ENCODE results near the gene ZNF672. TPM values are rescaled to one million over a fixed set of nuclear protein-coding genes. Genes with fewer than 3 reads are reported as not detected.

Gene ZNF672
- total RNA-seq, 1 donor from 2014 or later = 45.2 TPM

DNA sequence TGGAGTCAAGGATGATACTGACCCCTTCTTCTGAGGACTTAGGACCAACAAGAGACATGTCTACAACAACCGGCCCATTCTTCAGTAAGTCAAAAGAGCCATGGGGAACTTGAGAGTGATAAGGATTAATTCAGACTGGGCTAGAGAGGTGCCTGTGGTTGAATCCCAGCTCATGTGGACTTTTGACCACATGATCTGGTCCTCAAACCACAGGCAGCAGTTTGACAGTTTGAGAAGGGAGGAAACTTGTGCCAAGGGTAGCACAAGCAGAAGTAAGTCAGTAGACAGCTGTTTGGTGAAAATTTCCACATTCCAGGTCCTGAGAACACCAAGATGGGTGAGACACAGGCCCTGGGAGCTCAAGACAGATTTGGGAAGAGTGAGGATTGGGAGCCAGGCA is 32.1 kb upstream of the ZNF672 start:
- Mint-ChIP-seq H3K27ac (no peak overlapping the region), H3K36me3 (ENCODE audit: low read depth) (peaks cover 1% of the 10 kb centered on the region), H3K27me3 (ENCODE audit: insufficient read depth) (peaks cover 4% of the 10 kb centered on the region), H3K4me1 (ENCODE audit: low read depth) (peaks cover 10% of the 10 kb centered on the region), H3K9me3 (no peaks in the 10 kb centered on the region), H3K4me3 (no peak overlapping the region)
- intact Hi-C loops (cut with micrococcal nuclease) = loop anchor here (5.0 kb wide), 2 partner anchors 119 to 869 kb away; no protein-coding TSS in a partner anchor
- no peak for DNase-seq (ENCODE audit: low spot score)

GRCh38 chr1:248807067-248807737 is 30.8 kb upstream of the ZNF672 start:
- Mint-ChIP-seq H3K4me1 (ENCODE audit: low read depth) (peaks cover 10% of the 10 kb centered on the region), H3K27me3 (ENCODE audit: insufficient read depth) (no peaks in the 10 kb centered on the region), H3K27ac (no peak overlapping the region), H3K9me3 (no peaks in the 10 kb centered on the region), H3K36me3 (ENCODE audit: low read depth) (peaks cover 7% of the 10 kb centered on the region), H3K4me3 (no peak overlapping the region)
- DNase-seq (ENCODE audit: low spot score) = peak; percentile 25
- intact Hi-C loops (cut with micrococcal nuclease) = loop anchor here (1.0 to 5.0 kb wide), 4 partner anchors 120 to 870 kb away; no protein-coding TSS in a partner anchor

DNA sequence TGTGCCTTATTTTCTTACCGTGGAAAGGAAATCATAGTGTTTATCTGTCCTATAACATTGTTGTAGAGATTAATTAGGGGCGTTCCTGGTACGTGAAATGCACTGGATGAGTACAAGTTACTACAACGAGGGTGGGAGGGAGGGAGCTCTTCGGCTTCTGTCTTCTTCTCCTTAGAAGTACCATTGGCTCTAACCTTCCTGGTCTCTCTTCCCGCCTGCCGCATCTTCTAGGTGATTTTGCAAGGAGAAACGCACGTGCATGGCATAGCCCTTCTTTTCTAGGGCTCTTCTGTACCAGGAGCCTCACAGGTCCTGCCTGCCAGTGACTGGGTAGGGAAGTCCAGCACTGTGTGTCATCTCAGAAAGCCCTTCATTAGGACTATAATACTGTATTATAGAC is 29.1 kb upstream of the ZNF672 start:
- Mint-ChIP-seq H3K4me3 (no peak overlapping the region), H3K27me3 (ENCODE audit: insufficient read depth) (no peaks in the 10 kb centered on the region), H3K36me3 (ENCODE audit: low read depth) (peaks cover 18% of the 10 kb centered on the region), H3K9me3 (no peaks in the 10 kb centered on the region), H3K27ac (no peak overlapping the region), H3K4me1 (ENCODE audit: low read depth) (peaks cover 10% of the 10 kb centered on the region)
- no peak for DNase-seq (ENCODE audit: low spot score)
- intact Hi-C loops (cut with micrococcal nuclease) = loop anchor here (5.0 kb wide), 2 partner anchors 122 to 872 kb away; no protein-coding TSS in a partner anchor

- Mint-ChIP-seq H3K27ac (no peak overlapping the region), H3K4me3 (no peak overlapping the region), H3K36me3 (ENCODE audit: low read depth) (peaks cover 25% of the 10 kb centered on the region), H3K9me3 (no peaks in the 10 kb centered on the region), H3K4me1 (ENCODE audit: low read depth) (peaks cover 2% of the 10 kb centered on the region), H3K27me3 (ENCODE audit: insufficient read depth) (no peaks in the 10 kb centered on the region)
- intact Hi-C loops (cut with micrococcal nuclease) = loop anchor here (5.0 kb wide), 2 partner anchors 123 to 873 kb away; no protein-coding TSS in a partner anchor
- DNase-seq (ENCODE audit: low spot score) = no peak
Observed at GRCh38 chr1:248810000-248810726, 27.9 kb upstream of the ZNF672 start.

GRCh38 chr1:248810727-248811513 is 27.1 kb upstream of the ZNF672 start:
- H3K36me3 Mint-ChIP-seq (ENCODE audit: low read depth) = peaks cover 30% of the 10 kb centered on the region

DNA sequence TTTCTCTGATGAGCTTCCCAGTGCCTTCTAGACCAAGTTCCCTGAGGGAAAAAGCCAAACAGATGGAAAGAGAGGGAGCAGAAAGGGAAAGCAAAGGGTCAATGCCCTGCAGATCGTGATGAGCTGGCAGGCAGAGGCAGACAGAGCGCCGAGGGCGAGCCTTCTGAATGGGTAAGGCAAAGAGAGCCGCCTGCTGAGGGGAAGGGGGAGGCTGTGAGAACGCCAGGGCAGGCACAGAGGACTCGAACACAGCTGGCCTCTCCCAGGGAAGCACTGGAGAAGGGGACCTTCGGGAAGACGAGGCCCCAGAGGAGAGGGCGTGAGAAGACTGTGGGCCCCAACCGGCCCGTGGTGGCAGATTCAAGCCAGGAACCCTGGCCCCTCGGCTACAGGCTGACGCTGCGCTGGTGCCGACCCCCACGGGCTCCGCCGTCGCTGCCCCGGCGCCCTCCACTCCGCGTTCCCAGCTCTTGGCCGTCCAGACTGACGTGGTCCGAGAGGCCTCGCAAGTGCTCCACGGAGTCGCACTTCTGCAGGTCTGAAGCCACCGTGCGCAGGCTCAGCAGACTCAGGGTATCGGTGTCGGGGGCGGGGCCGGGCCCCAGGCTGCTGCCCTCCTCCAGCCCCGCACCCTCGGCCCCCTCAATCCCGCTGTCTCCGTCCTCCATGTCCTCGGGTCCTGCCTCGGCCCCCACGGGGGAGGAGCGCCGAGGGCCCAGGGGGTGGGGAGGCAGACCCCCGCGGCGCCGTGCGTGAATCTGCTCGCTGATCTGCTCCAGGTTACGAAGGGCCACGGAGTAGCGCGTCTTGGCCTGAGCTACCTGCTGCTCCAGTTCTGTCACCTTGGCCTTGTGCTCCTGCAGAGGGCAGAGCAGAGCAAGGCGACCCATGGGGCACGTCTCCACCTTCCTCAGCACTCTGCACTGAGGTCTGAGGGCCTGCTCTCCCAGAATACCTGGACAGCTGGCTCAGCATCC is 26.2 kb upstream of the ZNF672 start:
- H3K9me3 Mint-ChIP-seq = no peaks in the 10 kb centered on the region
- H3K27ac Mint-ChIP-seq = no peak overlapping the region
- peaks cover 30% of the 10 kb centered on the region for H3K36me3 Mint-ChIP-seq (ENCODE audit: low read depth)
- intact Hi-C loops (cut with micrococcal nuclease) = no loop called here
- no peaks in the 10 kb centered on the region for H3K27me3 Mint-ChIP-seq (ENCODE audit: insufficient read depth)
- peaks cover 14% of the 10 kb centered on the region for H3K4me1 Mint-ChIP-seq (ENCODE audit: low read depth)
- DNase-seq (ENCODE audit: low spot score) = no peak
- no peak overlapping the region for H3K4me3 Mint-ChIP-seq

More at GRCh38 chr1:248810727-248811513, 27.1 kb upstream of the ZNF672 start:
- Mint-ChIP-seq H3K27ac (no peak overlapping the region), H3K4me3 (no peak overlapping the region), H3K4me1 (ENCODE audit: low read depth) (peaks cover 5% of the 10 kb centered on the region), H3K27me3 (ENCODE audit: insufficient read depth) (no peaks in the 10 kb centered on the region), H3K9me3 (no peaks in the 10 kb centered on the region)
- intact Hi-C loops (cut with micrococcal nuclease) = no loop called here
- DNase-seq (ENCODE audit: low spot score) = no peak

- DNase-seq (ENCODE audit: low spot score) = no peak
- intact Hi-C loops (cut with micrococcal nuclease) = no loop called here
- Mint-ChIP-seq H3K4me3 (no peak overlapping the region), H3K4me1 (ENCODE audit: low read depth) (peaks cover 25% of the 10 kb centered on the region), H3K9me3 (no peaks in the 10 kb centered on the region), H3K27me3 (ENCODE audit: insufficient read depth) (no peaks in the 10 kb centered on the region), H3K36me3 (ENCODE audit: low read depth) (peaks cover 33% of the 10 kb centered on the region), H3K27ac (no peak overlapping the region)
Observed at GRCh38 chr1:248812736-248813425, 25.1 kb upstream of the ZNF672 start.

- intact Hi-C loops (cut with micrococcal nuclease) = no loop called here
- Mint-ChIP-seq H3K27me3 (ENCODE audit: insufficient read depth) (no peaks in the 10 kb centered on the region), H3K4me1 (ENCODE audit: low read depth) (peaks cover 27% of the 10 kb centered on the region), H3K4me3 (no peak overlapping the region), H3K9me3 (no peaks in the 10 kb centered on the region), H3K27ac (no peak overlapping the region), H3K36me3 (ENCODE audit: low read depth) (peaks cover 33% of the 10 kb centered on the region)
- DNase-seq (ENCODE audit: low spot score) = no peak
Observed at GRCh38 chr1:248813546-248813945, 24.5 kb upstream of the ZNF672 start.

DNA sequence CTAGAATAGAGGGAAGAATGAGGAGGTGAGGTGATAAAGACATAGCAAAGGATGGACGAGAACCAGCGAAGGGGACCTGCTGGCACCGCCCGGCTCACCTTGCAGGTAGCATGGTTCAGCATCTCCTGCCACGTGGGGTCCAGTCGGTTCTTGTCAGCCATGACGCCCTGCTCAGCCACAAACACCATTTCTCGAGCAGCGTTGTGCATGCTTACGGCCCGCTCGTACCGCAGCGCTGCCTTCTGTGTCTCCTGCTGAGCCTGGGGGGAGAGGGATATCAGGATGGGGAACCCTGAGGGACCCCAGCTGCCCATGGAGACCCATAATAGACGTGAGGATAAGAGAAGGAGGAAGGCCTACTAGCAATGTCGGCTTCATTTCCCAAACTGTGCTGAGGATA is 23.7 kb upstream of the ZNF672 start:
- Mint-ChIP-seq H3K36me3 (ENCODE audit: low read depth) (peaks cover 37% of the 10 kb centered on the region), H3K4me3 (no peak overlapping the region), H3K27me3 (ENCODE audit: insufficient read depth) (no peaks in the 10 kb centered on the region), H3K4me1 (ENCODE audit: low read depth) (peaks cover 33% of the 10 kb centered on the region), H3K9me3 (no peaks in the 10 kb centered on the region), H3K27ac (no peak overlapping the region)
- intact Hi-C loops (cut with micrococcal nuclease) = no loop called here
- DNase-seq (ENCODE audit: low spot score) = no peak

- no peaks in the 10 kb centered on the region for H3K9me3 Mint-ChIP-seq
- DNase-seq (ENCODE audit: low spot score) = no peak
- H3K27me3 Mint-ChIP-seq (ENCODE audit: insufficient read depth) = no peaks in the 10 kb centered on the region
- H3K4me1 Mint-ChIP-seq (ENCODE audit: low read depth) = peaks cover 41% of the 10 kb centered on the region
- H3K4me3 Mint-ChIP-seq = no peak overlapping the region
- peaks cover 43% of the 10 kb centered on the region for H3K36me3 Mint-ChIP-seq (ENCODE audit: low read depth)
- intact Hi-C loops (cut with micrococcal nuclease) = no loop called here
- H3K27ac Mint-ChIP-seq = peak overlapping the region; percentile 44
Observed at GRCh38 chr1:248815407-248816034, 22.5 kb upstream of the ZNF672 start.

- Mint-ChIP-seq H3K27ac (peak overlapping the region; percentile 44), H3K4me3 (no peak overlapping the region), H3K27me3 (ENCODE audit: insufficient read depth) (no peaks in the 10 kb centered on the region), H3K36me3 (ENCODE audit: low read depth) (peaks cover 45% of the 10 kb centered on the region), H3K4me1 (ENCODE audit: low read depth) (peaks cover 47% of the 10 kb centered on the region), H3K9me3 (no peaks in the 10 kb centered on the region)
- no peak for DNase-seq (ENCODE audit: low spot score)
- intact Hi-C loops (cut with micrococcal nuclease) = no loop called here
Observed at GRCh38 chr1:248816042-248816851, 21.8 kb upstream of the ZNF672 start.
